Kidney epithelial cell (primary cell): ENCODE results near the gene UBN1. TPM values are rescaled to one million over a fixed set of nuclear protein-coding genes. Genes with fewer than 3 reads are reported as not detected.

Experiments used
- DNase-seq: peaks from one replicate; pipeline ENCODE4 v3.0.0-alpha.2; 2010; ENCODE audit warnings: low read depth
- H3K27me3 ChIP-seq: 2 replicates; pipeline ENCODE4 v1.6.0; 2011; ENCODE audit warnings: low read length; ENCODE audit not compliant: control insufficient read depth, insufficient read depth
- H3K36me3 ChIP-seq: 2 replicates; pipeline ENCODE4 v1.5.1; 2011; ENCODE audit warnings: low read length; ENCODE audit not compliant: control insufficient read depth, insufficient read depth
- H3K4me3 ChIP-seq: 2 replicates; pipeline ENCODE4 v1.5.1; 2011; ENCODE audit warnings: low read depth, mild to moderate bottlenecking, control low read depth, low read length
- total RNA-seq: library from RNA; depleted of rRNA; stranded (reverse); fragments of >200 nt; gene quantifications from 2 replicates; pipeline ENCODE4 v1.2.3, GENCODE V29; 2015
- TF ChIP-seq, protein P1 (sequence below): IDR thresholded peaks from 2 replicates; pipeline ENCODE4 v1.5.1; 2011; ENCODE audit warnings: mild to moderate bottlenecking, moderate library complexity, low read length, control low read depth, inconsistent platforms; ENCODE audit not compliant: insufficient read depth, poor library complexity, severe bottlenecking

The UBN1 gene
- total RNA-seq, 1 donor from 2014 or later = 33.3 TPM

DNA sequence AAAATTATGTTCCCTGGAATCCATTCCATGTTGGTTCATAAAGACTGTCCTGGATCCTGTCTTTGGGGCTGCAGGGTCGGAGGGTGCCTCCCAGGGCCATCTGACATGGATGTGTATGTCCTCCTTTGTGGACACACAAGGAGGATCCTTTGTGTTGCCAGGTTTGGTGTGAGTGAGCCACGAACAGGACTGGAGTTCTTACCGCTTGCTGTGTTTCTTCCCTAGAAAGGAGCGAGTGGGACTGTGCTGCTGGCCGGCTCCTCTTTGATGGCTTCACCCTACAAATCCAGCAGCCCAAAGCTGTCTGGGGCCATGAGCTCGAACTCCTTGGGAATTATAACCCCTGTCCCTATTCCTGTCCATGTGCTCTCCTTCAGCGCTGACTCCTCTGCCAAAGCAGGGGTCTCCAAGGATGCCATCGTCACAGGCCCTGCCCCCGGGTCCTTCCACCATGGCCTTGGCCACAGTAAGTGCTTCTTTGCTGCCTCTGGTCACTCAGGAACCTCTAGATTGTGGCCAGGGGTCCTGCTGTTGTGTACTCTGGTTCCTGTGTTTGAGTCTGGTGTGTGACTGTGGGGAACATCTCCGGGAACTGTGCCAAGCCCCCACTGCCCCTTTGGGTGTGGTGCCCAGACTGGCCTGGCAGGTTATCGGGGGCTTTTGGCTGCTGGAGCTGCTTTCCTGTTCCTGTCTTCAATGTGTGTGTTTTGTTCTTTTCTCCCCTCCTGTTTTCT, 29.5 kb downstream of the UBN1 start:
- no peaks in the 10 kb centered on the region for H3K27me3 ChIP-seq
- peaks cover 7% of the 10 kb centered on the region for H3K36me3 ChIP-seq
- H3K4me3 ChIP-seq = no peak overlapping the region
- TF ChIP-seq, protein P1, sequence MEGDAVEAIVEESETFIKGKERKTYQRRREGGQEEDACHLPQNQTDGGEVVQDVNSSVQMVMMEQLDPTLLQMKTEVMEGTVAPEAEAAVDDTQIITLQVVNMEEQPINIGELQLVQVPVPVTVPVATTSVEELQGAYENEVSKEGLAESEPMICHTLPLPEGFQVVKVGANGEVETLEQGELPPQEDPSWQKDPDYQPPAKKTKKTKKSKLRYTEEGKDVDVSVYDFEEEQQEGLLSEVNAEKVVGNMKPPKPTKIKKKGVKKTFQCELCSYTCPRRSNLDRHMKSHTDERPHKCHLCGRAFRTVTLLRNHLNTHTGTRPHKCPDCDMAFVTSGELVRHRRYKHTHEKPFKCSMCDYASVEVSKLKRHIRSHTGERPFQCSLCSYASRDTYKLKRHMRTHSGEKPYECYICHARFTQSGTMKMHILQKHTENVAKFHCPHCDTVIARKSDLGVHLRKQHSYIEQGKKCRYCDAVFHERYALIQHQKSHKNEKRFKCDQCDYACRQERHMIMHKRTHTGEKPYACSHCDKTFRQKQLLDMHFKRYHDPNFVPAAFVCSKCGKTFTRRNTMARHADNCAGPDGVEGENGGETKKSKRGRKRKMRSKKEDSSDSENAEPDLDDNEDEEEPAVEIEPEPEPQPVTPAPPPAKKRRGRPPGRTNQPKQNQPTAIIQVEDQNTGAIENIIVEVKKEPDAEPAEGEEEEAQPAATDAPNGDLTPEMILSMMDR = no peak
- DNase-seq = no peak

DNA sequence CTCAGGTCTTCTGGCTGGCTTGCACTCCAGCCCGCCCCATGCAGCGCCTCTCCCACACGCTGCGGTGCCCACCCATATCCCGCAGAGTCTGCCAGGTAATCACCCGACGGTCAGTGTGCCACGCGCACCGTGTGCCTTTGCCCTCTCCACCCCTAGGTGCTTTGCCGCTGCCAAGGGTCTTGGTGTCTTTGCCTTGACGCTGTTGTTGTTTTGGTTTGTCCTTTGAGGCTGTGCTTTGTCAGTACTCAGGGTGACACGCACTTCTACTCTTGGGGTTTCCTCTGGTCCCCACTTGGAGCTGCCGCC, 30.1 kb downstream of the UBN1 start:
- peaks cover 7% of the 10 kb centered on the region for H3K36me3 ChIP-seq
- TF ChIP-seq, protein P1 = no peak
- no peak overlapping the region for H3K4me3 ChIP-seq
- no peaks in the 10 kb centered on the region for H3K27me3 ChIP-seq
- no peak for DNase-seq

DNA sequence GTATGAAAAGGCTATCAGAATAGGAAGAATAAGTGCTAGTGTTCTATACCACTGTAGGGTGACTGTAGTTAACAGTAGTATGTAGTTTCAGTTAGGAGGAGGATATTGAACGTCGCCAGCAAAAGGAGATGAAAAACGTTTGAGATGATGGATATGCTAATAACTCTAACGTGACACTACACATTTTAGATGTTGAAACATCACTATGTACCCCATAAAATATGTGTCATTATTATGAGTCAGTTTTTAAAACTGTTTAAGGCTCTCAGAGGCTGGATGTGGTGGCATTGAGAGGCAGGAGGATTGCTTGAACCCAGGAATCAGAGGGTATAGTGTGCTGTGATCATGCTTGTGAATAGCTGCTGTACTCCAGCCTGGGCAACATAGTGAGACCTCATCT, 31.8 kb downstream of the UBN1 start:
- Histone ChIP-seq H3K27me3 (no peaks in the 10 kb centered on the region), H3K36me3 (peaks cover 10% of the 10 kb centered on the region), H3K4me3 (no peak overlapping the region)
- DNase-seq = no peak
- TF ChIP-seq, protein P1 = no peak

DNA sequence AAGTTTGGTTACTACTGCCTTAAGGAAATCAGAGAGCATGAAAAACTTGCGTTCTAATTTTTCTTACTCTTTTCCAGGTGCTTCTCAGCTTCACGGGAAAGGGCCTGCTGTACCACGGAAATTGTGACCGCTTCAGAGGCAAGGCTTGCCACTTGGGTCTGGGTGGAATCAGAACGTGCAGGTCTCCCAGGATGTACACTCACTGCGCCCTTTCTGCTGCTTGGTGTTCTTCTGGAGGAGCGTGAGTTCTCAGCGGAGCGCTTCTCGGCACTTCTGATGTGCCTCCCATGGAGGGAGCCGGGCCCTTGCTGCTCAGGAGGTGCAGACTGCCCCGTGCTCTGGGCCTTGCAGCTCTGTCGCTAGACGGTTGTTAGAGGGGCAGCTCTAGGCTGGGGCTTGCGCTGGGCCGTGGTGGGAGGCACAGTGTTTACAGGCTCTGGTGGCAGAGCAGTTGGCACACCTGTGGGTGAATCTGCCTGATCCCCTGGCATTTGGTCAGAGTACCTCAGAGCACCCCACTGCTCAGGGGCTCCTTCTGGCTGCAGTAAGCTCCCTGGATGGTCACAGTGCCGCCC, 32.8 kb downstream of the UBN1 start:
- no peak overlapping the region for H3K4me3 ChIP-seq
- peaks cover 12% of the 10 kb centered on the region for H3K36me3 ChIP-seq
- TF ChIP-seq, protein P1 = no peak
- no peak for DNase-seq
- no peaks in the 10 kb centered on the region for H3K27me3 ChIP-seq

DNA sequence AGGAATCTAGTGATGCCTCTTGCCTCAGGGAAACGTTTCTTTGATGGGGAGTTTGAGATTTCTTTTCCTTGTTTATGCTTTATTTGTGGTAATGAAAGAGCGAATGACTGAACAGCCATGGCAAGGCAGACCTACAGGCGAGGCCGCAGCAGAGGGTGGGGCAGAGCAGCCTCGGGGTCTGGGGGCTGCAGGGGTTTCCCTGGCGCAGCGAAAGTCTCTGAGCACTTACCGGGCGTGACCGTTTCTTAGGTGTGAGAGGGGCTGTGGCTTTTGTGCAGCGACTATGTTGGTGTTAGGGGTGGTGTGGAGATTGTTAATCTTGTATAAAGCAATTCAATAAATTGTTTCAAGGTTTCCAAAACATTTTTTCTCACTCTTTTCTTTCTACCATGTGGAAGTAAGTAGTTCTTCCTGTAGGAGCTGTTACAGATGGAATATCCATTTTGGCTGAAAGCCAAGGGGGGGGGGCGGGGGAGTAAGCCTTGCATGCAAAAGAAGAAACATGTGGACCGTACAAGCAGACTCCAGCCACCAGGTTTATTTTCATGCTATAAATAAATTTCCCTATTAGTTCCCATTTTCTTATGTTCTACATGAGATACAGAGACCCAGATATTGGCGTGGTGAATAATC, 34.8 kb downstream of the UBN1 start:
- peaks cover 11% of the 10 kb centered on the region for H3K36me3 ChIP-seq
- H3K4me3 ChIP-seq = no peak overlapping the region
- TF ChIP-seq, protein P1 = no peak
- no peaks in the 10 kb centered on the region for H3K27me3 ChIP-seq
- DNase-seq = no peak
